Nucleus accumbens (tissue), 56 donors: Measurements from ENCODE around the gene SOX5.

ENCODE experiments used
- DNase-seq, 56 donors: peaks; one replicate each; lab custom pipeline; 2025; lab: John Stamatoyannopoulos, UW

SOX5 gene

DNA sequence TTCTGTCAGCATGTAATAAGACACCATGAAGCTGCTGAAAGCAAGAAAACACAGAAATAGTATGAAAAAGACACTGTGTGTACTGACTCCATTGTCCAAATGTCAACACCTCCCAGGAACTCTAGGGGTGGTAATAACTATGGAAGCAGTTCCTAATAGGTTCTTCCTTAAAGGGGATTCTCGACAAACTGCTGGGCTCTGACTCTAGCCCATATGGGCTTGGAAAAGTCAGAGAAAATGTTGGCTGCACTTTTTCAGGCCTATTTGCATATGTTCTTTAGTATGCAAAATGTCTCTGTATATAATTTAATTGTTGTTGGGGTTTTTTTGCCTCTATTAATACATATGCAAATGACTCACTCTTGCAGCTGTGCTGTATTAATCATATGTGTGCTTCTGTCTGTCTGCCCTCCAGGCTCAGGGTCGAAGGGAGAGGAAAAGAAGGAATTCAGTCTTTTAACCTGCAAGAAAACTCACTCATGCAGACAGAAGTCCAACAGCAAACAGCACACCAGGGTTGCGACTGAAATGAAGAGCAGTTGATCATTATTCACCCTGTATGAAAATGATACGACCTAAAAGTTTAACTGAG lies 317.6 kb downstream of the SOX5 start:
- no peak for DNase-seq

DNA sequence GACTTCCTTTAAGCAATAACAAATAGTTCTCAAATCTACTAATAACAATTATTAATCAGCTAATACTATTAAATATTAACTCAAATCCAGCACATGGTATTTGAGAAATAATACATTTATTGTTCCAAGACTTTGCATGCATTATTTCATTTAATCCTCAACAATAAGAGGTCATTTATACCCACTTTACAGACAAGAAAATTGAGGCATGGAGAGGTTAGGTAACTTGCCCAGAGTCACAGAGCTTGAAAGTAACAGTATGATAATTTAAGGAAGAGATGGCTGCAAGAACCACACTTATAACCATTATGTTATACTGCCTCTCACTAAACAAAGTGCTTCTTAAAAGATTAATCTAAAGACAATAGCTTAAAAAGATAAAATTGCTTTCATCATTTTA lies 318.9 kb downstream of the SOX5 start:
- DNase-seq: no peak

DNA sequence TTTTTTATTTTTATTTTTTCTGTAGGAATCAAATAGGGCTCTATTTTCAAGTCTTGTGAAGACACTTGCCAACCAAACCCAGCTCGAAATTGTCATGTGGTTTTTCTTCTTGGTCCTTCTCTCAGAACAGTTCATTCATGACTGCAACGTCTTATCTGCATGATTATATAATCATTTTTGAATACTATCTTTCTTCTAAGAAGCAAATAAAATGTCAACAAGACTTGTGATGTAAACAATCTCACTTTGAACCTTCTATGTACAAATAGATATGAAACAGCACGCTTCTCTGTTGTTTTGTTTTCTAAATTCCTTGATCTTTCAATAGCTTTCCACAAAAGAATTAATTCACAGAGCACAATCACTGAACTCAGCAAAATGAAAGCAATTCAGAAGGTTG lies 320.7 kb downstream of the SOX5 start:
- no peak for DNase-seq

DNA sequence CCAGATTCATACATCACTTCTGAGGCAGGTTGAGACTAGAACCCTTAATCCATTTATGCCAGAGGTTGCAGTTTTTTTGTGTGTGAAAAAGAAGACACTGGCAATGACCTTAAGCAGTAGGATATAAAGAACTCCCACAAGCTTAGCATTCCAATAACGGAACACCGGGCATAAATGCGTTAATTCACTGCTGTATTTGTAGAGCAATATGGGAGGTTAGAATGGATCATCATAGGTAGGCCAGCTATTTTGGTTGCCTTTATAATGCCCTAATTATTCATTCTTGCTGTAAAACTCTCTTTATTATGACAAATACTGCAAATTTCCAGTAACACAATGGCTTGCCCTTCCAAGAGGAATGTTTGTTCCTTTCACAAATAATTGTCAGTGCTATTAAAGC lies 322.7 kb downstream of the SOX5 start:
- DNase-seq: no peak

DNA sequence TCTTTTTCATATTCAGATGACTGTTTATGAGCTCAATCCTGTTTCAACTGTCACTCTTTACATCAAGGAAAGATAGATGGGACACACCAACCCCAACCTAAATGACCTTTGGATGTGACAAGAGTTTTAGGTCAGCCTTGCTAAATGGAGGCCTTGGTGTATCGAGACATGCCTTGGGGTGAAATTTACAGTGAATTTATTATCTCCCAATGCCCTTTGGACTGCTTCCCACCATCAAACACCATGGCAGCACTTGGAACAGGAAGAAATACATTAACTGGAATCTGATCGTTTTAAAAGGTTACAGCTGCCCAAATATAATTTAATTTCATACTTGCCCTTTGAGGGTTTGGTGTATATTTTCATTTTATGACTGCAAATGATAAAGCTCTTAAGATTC lies 327.6 kb downstream of the SOX5 start:
- DNase-seq: no peak

DNA sequence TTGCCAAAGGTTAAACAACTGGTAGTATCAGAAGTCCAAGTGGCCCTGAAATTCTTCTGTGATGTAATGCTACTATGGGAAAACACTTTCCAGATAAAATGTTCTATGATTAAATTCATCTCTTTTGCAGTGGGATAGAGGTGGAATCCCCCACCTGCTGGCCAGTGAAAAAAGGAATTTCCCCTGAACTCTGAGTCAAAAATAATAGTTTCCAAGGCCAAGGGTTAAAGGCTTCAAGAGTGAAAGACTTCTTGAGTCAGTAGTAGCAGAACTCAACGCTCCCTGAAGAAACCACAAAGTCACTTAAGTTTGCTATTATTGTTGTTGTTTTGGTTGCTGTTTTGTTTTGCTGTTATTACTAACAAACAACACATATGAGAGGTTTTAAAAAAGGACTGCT lies 330.8 kb downstream of the SOX5 start:
- DNase-seq: no peak

DNA sequence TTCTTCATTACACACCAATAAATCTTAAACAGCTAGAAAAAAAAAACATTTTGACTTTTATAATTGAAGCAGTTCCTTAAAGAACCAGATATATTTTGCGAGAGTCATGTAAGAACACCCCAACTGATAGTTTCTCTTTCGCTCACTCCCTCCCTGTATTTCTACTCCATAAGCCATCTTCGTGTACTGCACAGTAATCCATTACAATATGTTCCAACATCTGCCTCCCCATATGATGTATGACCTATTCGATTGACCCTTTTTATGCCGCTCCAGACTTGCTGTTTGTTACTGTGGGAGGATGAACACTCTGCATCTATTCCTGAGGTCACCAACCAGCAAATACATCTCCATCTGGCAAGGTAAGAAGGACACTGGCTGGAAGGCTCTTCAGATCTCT lies 331.7 kb downstream of the SOX5 start:
- DNase-seq: no peak

DNA sequence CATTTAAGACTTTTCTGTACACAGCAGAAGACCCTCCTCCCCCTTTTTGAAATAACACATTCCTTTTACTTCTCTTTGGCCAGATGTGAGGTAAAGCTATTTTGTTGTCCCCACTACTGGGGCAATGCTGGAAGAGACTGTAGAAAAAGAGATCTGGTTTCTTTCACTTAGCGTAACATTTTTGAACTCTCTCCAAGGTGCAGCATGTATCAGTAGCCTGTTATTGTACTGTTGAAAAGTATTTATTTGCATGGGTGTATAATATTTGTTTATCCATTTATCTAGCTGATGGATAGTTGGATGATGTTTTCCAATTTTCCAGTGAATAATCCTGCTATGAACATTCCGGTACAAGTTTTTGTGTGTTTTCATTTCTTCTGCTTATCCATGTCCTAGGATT lies 335.2 kb downstream of the SOX5 start:
- DNase-seq: no peak

DNA sequence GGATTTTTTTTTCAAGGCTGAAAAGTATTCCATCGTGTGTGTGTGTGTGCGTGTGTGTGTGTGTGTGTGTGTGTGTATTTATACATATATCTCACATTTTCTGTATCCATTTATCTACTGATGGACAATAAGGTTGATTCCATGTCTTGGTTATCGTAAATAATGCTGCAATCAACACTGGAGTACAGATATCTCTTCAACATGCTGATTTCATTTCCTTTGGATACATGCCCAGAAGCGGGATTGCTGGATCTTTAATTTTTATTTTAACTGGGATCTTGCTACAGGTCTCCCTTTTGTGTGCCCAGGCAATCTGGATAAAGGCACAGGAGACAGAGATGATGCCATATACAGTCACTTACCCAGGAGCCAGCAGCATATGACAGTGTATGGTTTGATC lies 338.1 kb downstream of the SOX5 start:
- no peak for DNase-seq

DNA sequence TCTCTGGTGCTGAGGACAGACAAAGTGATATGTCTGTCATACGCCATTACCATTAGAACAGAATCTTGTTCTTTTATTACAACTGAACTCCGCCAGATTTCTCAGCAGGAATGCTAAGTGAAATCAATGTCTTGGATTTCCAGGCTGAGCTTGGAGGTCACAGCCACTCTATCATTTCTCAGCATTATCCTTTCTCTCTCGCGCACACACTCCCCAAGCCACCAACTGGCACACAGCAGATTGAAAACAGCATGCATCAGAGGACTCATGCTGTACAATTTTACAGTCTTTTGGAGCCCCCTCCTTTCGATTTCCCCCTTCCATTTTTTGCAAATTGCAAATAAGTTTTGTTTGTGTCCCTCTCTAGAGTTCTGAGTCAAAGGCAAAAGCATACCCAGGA lies 348.6 kb downstream of the SOX5 start:
- DNase-seq: no peak

DNA sequence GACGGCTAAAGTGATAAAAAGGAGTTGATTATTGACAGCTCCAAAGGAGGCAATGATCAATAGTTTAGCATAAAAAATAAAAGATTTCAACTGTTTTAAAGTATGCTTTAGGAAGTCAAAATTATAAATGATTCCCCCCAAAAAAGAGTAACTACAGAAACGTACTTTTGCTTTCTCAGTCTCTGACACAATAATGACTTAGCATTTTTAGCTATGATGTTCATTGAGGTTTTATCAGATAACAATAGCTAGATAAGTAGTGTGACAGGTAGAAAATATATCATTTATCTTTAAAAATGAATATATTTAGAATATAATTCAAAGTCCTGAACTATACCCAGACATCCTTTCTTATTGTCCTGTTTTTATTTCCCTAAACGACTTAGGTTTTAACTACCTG lies 352.9 kb downstream of the SOX5 start:
- DNase-seq: no peak

DNA sequence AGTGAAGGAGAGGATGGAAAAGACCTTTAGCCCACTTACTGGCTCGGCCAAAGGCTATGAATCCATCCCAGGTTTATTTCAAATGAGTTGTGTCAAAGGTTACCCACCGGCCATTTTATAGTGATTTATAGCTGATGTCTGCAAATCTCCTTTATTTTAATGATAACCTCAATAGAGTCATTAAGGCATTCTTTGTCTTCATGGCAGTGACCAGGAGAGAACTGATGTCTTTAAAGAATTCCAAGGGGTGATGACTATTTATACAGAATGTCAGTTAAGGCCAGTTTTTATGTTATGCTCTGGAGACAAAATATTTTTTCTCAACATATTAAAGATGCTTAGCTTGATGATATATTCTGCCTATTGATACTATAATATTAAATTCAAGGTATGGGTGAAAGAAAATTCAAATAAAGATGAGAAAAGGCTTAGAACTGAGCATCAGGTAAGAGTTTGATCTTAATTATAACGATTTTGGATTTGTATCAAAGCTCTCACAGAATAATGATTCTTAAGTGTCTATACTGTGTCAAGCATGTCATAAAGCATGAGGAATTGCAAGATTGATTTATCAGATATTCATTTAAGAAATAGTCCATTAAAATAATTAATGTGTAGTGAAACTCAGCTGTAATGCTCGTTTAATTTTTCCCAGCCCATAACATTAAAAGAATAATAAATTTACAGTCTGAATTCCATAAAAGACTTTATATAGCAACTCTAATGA lies 361.5 kb downstream of the SOX5 start:
- DNase-seq: no peak

DNA sequence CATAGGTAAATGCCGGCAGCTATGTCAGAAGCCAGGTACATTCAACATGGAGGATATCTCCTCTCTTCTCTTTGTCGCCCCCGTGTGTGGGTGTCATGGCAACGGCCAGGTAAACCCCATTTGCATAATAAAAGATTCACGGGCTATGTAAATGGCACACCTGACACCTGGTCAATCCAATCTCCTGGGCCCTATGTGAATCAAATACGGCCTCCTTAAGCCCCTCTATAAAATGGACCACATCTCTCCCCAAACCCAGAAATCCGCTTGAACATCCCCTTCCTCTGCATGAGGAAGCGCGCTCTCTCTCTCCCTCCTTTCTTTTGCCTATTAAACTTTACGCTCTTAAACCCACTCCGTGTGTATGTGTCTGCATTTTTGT lies 363.7 kb downstream of the SOX5 start:
- no peak for DNase-seq

DNA sequence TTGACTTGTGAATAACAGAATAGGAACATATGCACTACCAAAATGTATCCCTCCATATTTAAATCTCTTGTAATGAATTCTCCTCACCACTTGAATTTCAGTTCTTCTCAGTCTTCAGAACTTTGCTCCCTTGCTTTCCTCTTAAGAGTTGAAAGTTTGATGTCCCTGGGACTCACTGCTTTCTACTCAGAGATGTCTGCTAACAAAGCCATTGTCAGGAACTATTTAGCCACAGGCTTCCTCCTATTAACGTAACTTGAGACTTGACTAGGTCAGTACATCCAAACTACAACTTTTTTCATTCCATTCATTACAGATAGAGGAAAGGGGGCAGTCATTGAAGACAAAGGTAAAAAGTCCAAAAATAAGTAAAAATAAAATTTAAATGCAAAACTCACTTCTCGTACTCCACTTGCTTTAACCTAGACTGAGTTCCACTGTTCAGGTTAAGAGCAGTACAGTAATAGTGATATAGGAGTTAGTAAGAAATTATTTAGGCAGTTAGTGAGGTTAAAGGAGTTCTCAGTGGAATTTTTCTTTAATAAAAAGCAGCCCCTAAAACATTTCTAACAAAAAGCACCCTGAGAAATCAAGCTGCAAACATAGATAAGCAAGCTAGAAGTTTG lies 364.2 kb downstream of the SOX5 start:
- DNase-seq: no peak

DNA sequence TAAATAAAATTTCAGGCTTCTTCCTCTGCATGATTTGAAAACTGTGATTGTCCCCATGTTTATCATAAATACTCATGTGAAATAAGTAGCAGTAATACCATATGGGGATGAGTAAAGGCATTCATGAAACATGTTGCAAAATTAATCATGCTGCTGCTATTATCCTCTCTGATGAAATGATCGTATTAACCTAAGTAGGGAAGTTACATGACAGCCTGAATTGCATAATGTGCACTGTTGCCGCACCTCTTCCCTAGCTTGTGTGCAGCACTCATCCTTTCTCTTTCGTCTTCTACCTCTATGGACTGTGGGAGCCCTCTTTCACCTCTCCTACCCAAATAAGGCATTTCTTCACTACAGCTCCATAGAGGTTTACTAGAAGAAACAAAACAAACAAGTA lies 367.6 kb downstream of the SOX5 start:
- DNase-seq: no peak

DNA sequence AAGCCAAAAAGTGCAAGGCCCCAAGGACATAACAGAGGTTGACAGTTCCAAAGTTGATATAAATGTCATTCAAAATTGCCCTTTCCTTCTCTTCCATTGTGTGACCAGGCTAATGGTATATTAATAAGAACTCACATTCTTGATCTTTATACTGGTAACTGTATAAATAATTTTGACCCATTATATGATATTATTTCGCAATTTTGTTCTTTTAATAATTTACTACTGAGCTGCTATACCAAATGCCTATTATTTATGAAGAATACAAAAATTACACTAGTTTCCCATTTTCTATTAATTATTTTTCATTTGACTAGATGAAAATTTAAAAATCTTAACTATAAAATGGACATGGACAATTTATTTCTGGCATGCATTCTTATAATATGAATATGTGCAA lies 370.2 kb downstream of the SOX5 start:
- DNase-seq: no peak

DNA sequence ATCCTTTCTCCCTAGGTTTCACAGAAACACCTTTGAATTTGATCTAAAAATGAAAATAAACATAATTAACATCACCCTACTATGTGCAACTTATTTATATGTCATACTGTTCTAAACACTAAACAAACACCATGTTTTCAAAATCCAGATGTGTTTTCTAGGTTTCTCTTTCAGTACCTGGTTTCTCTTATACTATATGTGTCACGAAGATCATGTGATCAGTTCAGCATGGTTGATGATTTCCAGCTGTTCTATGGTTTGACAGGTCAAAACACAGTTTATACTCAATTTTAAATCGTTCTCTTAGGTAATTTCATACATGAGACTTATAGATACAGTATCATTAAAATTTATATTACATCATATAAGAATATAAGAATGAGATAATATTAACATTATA lies 373.1 kb downstream of the SOX5 start:
- no peak for DNase-seq

DNA sequence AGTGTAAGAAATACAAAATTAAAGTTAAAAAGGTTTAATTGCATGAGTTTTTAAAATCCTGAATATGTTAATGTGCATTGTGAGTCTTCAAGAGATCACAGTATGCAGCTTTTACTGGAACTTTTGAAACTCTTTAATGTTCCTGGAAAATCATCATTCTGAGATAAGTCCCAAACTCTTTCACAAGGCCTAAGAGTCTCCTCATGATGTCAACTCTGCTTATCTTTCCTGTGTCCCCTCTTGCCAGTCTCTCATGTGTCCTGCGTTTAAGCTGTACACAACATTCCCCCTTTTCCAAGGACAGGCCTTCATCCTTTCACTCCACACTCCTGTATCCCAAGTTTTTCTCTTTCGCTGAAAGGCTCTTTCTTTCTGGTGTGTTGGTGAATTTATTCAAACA lies 380.1 kb downstream of the SOX5 start:
- DNase-seq: no peak

DNA sequence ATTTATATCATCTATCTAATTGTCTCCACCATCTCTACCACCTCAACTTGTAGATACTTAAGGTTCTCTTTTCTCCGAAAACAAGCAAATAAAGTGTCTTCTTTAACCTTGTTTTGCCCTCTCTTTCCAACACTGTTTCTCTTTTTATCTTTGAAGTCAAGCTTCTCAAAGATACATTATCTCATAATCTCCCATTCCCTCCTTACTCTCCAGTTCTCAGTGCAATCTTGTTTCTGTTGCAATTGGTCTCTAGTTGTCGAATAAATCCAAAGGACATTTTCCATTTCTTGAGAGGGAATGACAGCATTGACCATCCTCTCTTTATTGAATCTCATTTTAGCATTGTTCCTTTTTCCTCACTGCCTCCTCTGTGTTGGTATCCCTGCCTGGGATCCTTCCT lies 383.3 kb downstream of the SOX5 start:
- no peak for DNase-seq

DNA sequence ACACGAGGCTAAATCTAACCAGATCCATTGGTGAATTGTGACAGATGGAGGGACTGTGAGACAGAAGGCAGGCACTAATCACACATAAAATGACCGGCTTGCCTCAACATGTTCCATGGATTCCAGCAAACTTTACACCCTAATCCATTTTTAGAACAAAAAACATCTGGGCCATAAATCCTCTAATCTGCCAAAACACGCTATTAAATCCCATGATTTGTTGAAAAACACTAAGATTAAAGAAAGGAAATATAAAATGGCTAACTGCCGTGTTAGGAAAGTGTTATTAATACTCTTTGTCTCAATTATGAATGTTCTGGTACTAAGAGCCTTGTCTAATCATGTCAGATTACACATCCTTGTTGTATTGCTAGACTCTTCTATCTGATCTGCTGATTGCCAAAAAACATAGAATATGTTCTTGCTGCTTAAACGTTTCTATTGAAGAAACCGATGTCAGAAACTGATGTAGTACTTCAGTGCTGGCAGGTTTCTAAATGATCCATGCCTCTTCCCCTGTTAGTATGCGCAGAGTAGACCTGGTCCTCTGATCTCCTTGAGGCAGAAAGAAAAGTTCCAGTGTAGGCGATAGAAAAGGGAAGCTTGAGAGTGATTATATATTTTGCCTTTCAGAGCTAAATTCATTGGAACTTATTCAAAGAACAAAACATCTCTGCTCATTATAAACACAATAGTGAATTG lies 384.9 kb downstream of the SOX5 start:
- no peak for DNase-seq
